SK-N-SH treated with all-trans-retinoic acid at 6 μM for 48 hours (cell line): ENCODE results near the gene POC1A.
"Not testable (repeated sequence)": the region's sequence is repeated elsewhere in the genome, so short reads cannot be mapped to it uniquely, and the experiment has no call there.

Source experiments
- ATAC-seq: fragments of 200-7000 bp; cut with Tn5 transposase; 3 replicates; pipeline ENCODE4 v1.9.1; 2020; ENCODE audit warnings: mild to moderate bottlenecking, moderate library complexity
- ARNTL ChIP-seq: fragments of 450-650 bp; formaldehyde crosslinking; IDR thresholded peaks from 2 replicates; pipeline ENCODE4 v1.5.0; 2020; ENCODE audit warnings: low read depth, mild to moderate bottlenecking, moderate library complexity, borderline replicate concordance
- BACH2 ChIP-seq: fragments of 250-450 bp; sonication (Bioruptor Pico); IDR thresholded peaks from 2 replicates; pipeline ENCODE4 v1.9.0; 2021; ENCODE audit warnings: mild to moderate bottlenecking, borderline replicate concordance
- CSDC2 ChIP-seq: fragments of 250-450 bp; sonication (Bioruptor Pico); IDR thresholded peaks from 2 replicates; pipeline ENCODE4 v1.5.0; 2020; ENCODE audit warnings: mild to moderate bottlenecking, moderate library complexity
- ESRRG ChIP-seq: fragments of 250-450 bp; sonication (Bioruptor Pico); IDR thresholded peaks from 2 replicates; pipeline ENCODE4 v1.6.1; 2021; ENCODE audit warnings: mild to moderate bottlenecking
- GLIS3 ChIP-seq: fragments of 250-450 bp; sonication (Bioruptor Pico); IDR thresholded peaks from 2 replicates; pipeline ENCODE4 v1.5.0; 2020; ENCODE audit warnings: mild to moderate bottlenecking, moderate library complexity
- ISL1 ChIP-seq: fragments of 250-450 bp; sonication (Bioruptor Pico); IDR thresholded peaks from 2 replicates; pipeline ENCODE4 v2.1.2; 2022; ENCODE audit warnings: mild to moderate bottlenecking, moderate library complexity
- OSR1 ChIP-seq: fragments of 250-450 bp; sonication (Bioruptor Pico); IDR thresholded peaks from 2 replicates; pipeline ENCODE4 v1.8.0; 2022; ENCODE audit warnings: moderate library complexity, mild to moderate bottlenecking, inconsistent platforms
- PPARA ChIP-seq: fragments of 250-450 bp; sonication (Bioruptor Pico); IDR thresholded peaks from 2 replicates; pipeline ENCODE4 v1.5.0; 2020; ENCODE audit warnings: mild to moderate bottlenecking, borderline replicate concordance
- RARB ChIP-seq: fragments of 250-450 bp; sonication (Bioruptor Pico); IDR thresholded peaks from 2 replicates; pipeline ENCODE4 v1.8.0; 2021; ENCODE audit warnings: mild to moderate bottlenecking, moderate library complexity
- SNAI2 ChIP-seq: fragments of 250-450 bp; sonication (Bioruptor Pico); IDR thresholded peaks from 2 replicates; pipeline ENCODE4 v1.5.0; 2020; ENCODE audit warnings: mild to moderate bottlenecking, moderate library complexity
- TCF4 ChIP-seq: fragments of 250-450 bp; sonication (Bioruptor Pico); IDR thresholded peaks from 2 replicates; pipeline ENCODE4 v1.8.0; 2021; ENCODE audit warnings: mild to moderate bottlenecking, moderate library complexity, borderline replicate concordance
- TOX ChIP-seq: fragments of 250-450 bp; sonication (Bioruptor Pico); IDR thresholded peaks from 2 replicates; pipeline ENCODE4 v1.8.0; 2021; ENCODE audit warnings: mild to moderate bottlenecking, moderate library complexity, borderline replicate concordance
- ZC3H10 ChIP-seq: fragments of 250-450 bp; sonication (Bioruptor Pico); IDR thresholded peaks from 2 replicates; pipeline ENCODE4 v1.5.1; 2021; ENCODE audit warnings: mild to moderate bottlenecking, moderate library complexity
- ZFP30 ChIP-seq: fragments of 450-650 bp; formaldehyde crosslinking; IDR thresholded peaks from 2 replicates; pipeline ENCODE4 v1.5.0; 2022; ENCODE audit warnings: mild to moderate bottlenecking, moderate library complexity
- ZNF70 ChIP-seq: fragments of 450-650 bp; formaldehyde crosslinking; IDR thresholded peaks from 2 replicates; pipeline ENCODE4 v1.5.0; 2020; ENCODE audit warnings: mild to moderate bottlenecking, moderate library complexity
- ZNF8 ChIP-seq: fragments of 450-650 bp; formaldehyde crosslinking; IDR thresholded peaks from 2 replicates; pipeline ENCODE4 v1.5.0; 2020; ENCODE audit warnings: mild to moderate bottlenecking, moderate library complexity
- TF ChIP-seq, protein P1 (sequence below): fragments of 250-450 bp; sonication (Bioruptor Pico); IDR thresholded peaks from 2 replicates; pipeline ENCODE4 v1.8.0; 2021; ENCODE audit warnings: low read depth, mild to moderate bottlenecking, moderate library complexity, borderline replicate concordance
- TF ChIP-seq, protein P2 (sequence below): fragments of 250-450 bp; sonication (Bioruptor Pico); IDR thresholded peaks from 2 replicates; pipeline ENCODE4 v1.5.1; 2020; ENCODE audit warnings: low read depth, mild to moderate bottlenecking, moderate library complexity
- TF ChIP-seq, protein P3 (sequence below): fragments of 250-450 bp; sonication (Bioruptor Pico); IDR thresholded peaks from 2 replicates; pipeline ENCODE4 v1.5.0; 2020; ENCODE audit warnings: mild to moderate bottlenecking, moderate library complexity

Gene POC1A

DNA sequence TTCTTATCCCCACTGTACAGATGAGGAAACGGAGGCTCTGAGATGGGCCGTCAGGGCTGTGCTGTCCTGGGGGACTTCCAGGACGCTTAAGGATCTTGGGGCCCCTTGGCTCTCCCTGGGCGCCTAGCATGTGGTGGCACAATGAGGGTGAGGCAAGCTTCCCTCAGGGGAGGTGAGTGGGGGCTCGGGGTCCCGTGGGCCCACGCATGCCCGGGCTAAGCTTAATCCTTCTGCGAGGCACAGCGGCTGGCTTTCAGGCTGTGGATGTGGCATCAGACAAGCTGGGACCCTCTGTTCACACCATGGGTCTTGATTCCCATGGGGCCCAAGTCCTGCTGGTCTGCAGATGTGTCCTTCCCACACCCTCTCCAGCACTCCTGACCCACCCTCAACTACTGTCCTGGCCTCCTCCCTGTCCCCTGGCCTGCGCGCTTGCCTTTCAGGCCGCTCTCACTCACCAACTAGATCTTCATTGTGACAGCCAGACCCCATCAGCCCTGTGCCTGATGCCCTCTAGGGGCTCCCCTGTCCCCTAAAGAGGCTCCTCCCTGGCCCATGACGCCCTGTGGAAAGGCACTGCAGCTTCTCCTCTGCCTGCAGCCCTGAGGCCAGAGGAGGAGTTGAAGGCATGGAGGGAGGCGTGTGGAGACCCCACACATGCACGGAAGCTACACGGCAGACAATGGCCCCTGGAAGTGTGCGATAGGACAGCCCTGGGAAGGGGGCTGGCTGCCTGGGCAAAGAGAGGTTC is 109.2 kb downstream of the POC1A start:
- TF ChIP-seq ZC3H10 (CRISPR knock-in tag) (no peak), OSR1 (CRISPR knock-in tag) (no peak), RARB (CRISPR knock-in tag) (no peak), PPARA (CRISPR knock-in tag) (no peak), CSDC2 (CRISPR knock-in tag) (no peak), ZNF8 (CRISPR knock-in tag) (no peak), ARNTL (no peak), TOX (no peak), GLIS3 (CRISPR knock-in tag) (no peak), TCF4 (CRISPR knock-in tag) (no peak), BACH2 (no peak), ZNF70 (CRISPR knock-in tag) (no peak), ISL1 (no peak)
- TF ChIP-seq, protein P1, sequence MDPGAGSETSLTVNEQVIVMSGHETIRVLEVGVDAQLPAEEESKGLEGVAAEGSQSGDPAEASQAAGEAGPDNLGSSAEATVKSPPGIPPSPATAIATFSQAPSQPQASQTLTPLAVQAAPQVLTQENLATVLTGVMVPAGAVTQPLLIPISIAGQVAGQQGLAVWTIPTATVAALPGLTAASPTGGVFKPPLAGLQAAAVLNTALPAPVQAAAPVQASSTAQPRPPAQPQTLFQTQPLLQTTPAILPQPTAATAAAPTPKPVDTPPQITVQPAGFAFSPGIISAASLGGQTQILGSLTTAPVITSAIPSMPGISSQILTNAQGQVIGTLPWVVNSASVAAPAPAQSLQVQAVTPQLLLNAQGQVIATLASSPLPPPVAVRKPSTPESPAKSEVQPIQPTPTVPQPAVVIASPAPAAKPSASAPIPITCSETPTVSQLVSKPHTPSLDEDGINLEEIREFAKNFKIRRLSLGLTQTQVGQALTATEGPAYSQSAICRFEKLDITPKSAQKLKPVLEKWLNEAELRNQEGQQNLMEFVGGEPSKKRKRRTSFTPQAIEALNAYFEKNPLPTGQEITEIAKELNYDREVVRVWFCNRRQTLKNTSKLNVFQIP (CRISPR knock-in tag): no peak
- TF ChIP-seq, protein P2, sequence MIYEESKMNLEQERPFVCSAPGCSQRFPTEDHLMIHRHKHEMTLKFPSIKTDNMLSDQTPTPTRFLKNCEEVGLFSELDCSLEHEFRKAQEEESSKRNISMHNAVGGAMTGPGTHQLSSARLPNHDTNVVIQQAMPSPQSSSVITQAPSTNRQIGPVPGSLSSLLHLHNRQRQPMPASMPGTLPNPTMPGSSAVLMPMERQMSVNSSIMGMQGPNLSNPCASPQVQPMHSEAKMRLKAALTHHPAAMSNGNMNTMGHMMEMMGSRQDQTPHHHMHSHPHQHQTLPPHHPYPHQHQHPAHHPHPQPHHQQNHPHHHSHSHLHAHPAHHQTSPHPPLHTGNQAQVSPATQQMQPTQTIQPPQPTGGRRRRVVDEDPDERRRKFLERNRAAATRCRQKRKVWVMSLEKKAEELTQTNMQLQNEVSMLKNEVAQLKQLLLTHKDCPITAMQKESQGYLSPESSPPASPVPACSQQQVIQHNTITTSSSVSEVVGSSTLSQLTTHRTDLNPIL (CRISPR knock-in tag): no peak
- ATAC-seq: no peak

DNA sequence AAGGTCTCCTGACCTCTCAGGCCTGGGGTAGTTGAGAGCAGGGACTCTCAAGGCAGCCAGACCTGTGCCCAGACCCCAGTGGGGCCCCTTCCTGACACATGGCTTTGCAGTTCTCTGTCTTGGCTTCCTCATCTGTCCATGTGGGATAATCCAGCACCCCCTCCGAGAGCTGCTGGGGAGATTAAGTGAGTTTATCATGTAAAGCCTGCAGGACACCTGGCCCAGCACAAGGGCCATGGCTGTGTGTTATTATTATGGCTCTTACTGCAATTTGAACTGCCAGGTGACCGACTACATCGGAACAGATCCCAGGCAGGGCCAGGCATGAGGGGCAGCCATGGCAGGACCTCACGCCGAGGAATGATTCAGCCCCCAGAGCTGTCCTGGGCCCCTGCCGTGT is 110.5 kb downstream of the POC1A start:
- TF ChIP-seq ZNF70 (CRISPR knock-in tag): no peak
- TF ChIP-seq RARB (CRISPR knock-in tag): no peak
- TF ChIP-seq CSDC2 (CRISPR knock-in tag): no peak
- TF ChIP-seq ZFP30 (CRISPR knock-in tag): no peak
- no peak for TF ChIP-seq GLIS3 (CRISPR knock-in tag)
- TF ChIP-seq SNAI2 (CRISPR knock-in tag): no peak
- TF ChIP-seq, protein P2 (CRISPR knock-in tag): no peak
- TF ChIP-seq ZC3H10 (CRISPR knock-in tag): no peak
- no peak for TF ChIP-seq TCF4 (CRISPR knock-in tag)
- no peak for TF ChIP-seq PPARA (CRISPR knock-in tag)
- no peak for TF ChIP-seq ESRRG (CRISPR knock-in tag)
- TF ChIP-seq, protein P1 (CRISPR knock-in tag): no peak
- TF ChIP-seq, all 23 proteins: peak for 0
- no peak for ATAC-seq

DNA sequence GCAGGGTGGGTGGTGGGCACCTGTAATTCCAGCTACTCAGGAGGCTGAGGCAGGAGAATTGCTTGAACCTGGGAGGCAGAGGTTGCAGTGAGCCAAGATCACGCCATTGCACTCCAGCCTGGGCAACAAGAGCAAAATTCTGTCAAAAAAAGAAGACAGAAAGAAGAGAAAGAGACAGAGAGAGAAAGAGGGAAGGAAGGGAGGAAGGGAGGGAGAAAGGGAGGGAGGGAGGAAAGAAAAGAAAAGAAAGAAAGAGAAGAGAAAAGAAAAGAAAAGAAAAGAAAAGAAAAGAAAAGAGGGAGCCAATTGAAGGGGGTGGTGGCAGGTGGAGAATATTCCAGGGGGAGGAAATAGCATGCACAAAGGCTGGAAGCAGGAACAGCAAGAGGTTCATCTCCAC is 111.2 kb downstream of the POC1A start:
- ATAC-seq: not testable (repeated sequence)

DNA sequence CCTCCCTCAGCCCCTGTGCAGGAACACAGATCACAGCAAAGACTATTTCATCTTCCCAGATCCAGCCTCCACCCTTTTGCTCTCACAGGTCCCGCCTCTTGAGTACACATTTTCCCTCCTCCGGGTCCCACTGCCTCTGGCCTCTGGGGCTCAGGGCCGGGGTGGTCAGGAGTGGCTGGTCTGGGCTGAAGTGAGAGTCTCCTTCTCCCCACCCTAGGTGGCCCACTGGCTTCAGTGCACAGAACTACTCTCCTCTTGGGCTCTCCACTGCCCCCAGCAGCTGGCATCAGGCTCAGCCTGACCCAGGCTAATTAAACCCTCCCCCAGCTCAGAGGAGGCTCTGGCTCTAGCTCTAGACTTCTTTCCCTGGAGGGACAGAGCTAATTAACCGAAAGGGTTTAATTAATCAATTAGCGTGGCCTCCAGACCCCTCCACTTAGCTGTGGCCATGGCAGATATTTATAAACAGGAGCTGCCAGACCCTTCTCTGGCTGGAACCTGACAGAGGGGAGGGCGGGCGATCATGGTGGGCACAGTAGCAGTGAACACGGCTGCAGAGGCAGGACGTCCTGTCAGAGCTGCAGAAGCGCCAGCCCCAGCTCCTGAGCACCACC is 113.0 kb downstream of the POC1A start:
- TF ChIP-seq, protein P3, sequence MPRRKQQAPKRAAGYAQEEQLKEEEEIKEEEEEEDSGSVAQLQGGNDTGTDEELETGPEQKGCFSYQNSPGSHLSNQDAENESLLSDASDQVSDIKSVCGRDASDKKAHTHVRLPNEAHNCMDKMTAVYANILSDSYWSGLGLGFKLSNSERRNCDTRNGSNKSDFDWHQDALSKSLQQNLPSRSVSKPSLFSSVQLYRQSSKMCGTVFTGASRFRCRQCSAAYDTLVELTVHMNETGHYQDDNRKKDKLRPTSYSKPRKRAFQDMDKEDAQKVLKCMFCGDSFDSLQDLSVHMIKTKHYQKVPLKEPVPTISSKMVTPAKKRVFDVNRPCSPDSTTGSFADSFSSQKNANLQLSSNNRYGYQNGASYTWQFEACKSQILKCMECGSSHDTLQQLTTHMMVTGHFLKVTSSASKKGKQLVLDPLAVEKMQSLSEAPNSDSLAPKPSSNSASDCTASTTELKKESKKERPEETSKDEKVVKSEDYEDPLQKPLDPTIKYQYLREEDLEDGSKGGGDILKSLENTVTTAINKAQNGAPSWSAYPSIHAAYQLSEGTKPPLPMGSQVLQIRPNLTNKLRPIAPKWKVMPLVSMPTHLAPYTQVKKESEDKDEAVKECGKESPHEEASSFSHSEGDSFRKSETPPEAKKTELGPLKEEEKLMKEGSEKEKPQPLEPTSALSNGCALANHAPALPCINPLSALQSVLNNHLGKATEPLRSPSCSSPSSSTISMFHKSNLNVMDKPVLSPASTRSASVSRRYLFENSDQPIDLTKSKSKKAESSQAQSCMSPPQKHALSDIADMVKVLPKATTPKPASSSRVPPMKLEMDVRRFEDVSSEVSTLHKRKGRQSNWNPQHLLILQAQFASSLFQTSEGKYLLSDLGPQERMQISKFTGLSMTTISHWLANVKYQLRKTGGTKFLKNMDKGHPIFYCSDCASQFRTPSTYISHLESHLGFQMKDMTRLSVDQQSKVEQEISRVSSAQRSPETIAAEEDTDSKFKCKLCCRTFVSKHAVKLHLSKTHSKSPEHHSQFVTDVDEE (CRISPR knock-in tag): peak; percentile 32; the same call in 1 of the 2 replicates
- TF ChIP-seq ZFP30 (CRISPR knock-in tag) (no peak), TCF4 (CRISPR knock-in tag) (peak; percentile 83; the same call in 1 of the 2 replicates), SNAI2 (CRISPR knock-in tag) (no peak), ZNF70 (CRISPR knock-in tag) (peak; percentile 4; the same call in 1 of the 2 replicates)
- TF ChIP-seq, all 23 proteins: peak for 3
- peak; percentile 79 for ATAC-seq
